GM21529 (cell line): ENCODE measurements around the gene RPS14.

ENCODE experiments used
- ATAC-seq: cut with Tn5 transposase; IDR thresholded peaks from one replicate; pipeline ENCODE4 v1.9.1; 2021; ENCODE audit not compliant: unreplicated experiment

The RPS14 gene

DNA sequence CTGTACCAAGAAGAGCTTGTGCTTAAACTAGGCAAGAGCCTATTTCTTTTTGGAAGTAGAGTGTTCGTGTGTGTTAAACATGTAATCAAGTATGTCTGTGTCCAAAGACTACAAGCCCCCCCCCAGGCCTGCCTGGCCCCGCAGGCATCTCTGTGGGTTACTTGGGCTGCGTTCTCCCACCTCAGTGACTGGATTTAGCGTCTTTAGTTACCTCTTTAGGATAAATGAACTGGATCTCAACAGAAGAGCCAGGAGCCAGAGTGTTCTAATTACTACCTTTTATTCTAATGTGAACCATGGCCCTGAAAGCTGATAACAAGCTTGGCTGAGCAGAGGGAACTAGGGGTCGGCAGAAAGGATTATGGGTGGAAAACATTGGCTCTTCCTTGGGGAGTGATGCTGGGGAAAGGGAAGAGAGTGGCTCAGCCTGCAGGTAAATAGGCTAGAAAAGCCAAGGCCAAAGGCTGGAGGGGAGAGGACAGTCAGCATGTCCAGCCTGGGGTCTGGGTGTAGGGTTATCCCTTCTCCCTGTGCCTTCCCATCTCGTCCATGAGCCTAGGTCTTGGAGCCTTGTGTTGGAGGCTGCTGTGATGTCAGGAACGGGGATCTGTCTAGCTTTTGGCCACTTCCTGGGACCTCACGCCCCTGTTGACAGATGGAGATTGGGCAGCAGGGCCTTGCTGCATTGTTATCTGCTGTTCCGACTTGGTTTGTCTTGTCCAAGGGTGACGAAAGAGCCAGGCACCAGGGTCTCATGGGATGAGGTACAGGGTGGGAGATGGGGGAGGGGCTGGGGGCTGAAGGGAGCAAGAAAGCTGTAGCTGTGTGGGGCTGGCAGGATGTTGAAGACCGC lies 47.9 kb downstream of the RPS14 start:
- no peak for ATAC-seq

DNA sequence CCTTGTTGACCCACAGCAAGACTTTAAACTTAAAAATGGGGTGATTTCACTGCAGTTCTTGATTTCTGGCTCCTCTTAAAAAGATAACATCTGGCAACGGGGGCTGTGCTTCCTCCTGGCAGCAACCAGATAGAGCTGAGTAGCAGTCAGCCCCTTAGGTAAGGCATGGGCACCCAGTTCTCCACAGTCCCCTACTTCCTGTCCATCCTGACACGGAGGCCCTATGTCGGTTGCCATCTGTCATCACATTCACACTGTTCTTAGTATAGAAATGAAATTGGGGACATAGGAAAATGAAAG lies 48.5 kb downstream of the RPS14 start:
- no peak for ATAC-seq

DNA sequence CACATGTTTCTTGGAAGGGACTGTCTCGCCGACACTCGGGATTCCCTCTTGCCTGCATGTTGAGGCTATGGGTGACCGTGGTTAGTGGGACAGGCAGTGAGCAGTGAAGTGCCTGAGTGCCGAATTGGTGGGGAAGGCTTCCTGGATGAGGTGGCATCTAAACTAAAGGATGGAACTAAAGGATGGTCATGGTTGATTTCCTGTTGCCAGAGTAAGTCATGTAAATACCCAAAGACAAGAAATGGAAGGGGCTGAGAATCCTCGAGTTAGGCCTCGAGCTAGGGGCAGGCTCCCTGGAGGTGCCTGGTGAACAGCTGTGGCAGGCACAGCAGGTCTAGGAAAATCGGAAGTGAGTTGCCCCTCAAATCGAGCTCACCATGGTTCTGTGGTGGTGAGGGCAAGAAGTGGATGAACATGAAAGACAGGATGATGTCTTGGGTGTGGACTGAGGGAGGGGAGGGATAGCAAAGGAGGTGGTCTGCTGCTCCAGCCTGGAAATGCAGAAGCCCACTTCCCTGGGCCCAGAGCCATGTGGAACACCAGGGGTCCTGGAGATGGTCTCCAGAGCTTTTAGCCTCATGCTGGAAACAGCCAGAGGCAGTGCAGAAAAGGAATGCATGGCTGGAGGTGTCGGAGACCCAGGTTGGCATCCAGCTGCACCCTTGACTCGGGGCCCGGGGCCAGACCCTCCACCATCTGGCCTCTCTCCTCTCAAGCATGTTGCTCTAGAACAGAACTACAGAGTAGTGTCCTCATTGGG lies 49.0 kb downstream of the RPS14 start:
- ATAC-seq, result no peak

DNA sequence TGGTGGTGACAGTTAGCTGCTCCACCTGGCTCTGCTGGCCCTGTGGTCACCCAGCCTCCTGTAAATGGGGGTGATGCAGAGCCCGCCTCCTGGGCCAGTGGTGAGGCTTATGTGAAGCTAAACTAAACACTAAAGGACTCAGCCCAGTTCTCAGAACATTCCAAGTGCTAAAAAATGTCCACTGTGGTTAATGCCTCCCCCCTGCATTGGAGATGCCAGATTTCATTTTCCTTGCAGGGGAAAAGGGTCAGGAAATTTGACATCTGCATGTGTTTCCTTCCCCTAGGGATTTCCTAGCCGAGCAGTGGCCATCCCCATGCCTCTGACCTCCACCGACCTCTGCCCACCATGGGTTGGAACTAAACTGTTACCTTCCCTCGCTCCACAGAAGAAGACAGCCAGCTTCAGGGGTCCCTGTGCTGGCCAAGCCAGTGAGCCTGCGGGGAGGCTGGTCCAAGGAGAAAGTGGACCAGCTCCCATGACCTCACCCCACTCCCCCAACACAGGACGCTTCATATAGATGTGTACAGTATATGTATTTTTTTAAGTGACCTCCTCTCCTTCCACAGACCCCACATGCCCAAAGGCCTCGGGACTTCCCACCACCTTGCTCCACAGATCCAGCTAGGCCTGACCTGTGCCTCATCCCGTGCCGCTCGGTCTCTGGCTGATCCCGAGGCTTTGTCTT lies 49.9 kb downstream of the RPS14 start:
- ATAC-seq, result no peak

DNA sequence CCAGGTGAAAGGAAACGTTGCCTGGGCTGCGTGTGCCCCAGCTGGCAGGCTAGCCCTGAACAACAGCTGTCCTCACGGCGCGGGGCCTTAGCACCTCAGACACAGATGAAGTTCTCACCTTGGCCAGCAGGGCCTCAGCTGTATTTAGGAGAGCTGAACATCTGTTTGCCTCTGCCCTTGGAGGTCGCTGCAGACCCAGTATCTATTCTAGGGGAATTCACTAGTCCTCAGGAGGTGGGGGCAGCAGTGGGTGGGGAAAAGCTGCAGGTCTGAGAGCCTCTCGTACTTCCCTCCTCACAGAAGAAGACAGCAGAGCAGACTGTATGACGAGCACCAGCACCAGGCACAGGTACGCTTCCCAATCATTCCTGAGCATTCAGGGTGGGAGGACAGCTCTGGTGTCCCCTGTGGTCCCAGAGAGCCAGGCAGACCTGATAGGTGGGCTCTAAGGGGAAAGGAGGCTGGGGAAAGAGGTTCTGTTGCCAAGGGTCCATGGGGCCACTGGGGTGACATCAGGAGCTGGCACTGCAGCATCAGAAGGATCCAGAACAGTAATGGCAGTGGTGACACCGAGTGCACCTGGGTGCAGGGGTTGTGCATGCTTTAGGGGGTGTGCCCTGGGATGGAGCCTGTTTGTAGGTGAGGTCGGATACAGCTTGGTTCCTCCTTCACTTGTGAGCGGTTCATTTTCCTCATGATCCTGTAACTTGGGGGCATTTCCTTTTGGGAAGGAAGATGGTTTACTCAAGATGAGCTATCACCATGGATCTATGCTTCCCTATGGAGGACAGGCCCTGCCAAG lies 50.6 kb downstream of the RPS14 start:
- ATAC-seq, result peak; percentile 78

DNA sequence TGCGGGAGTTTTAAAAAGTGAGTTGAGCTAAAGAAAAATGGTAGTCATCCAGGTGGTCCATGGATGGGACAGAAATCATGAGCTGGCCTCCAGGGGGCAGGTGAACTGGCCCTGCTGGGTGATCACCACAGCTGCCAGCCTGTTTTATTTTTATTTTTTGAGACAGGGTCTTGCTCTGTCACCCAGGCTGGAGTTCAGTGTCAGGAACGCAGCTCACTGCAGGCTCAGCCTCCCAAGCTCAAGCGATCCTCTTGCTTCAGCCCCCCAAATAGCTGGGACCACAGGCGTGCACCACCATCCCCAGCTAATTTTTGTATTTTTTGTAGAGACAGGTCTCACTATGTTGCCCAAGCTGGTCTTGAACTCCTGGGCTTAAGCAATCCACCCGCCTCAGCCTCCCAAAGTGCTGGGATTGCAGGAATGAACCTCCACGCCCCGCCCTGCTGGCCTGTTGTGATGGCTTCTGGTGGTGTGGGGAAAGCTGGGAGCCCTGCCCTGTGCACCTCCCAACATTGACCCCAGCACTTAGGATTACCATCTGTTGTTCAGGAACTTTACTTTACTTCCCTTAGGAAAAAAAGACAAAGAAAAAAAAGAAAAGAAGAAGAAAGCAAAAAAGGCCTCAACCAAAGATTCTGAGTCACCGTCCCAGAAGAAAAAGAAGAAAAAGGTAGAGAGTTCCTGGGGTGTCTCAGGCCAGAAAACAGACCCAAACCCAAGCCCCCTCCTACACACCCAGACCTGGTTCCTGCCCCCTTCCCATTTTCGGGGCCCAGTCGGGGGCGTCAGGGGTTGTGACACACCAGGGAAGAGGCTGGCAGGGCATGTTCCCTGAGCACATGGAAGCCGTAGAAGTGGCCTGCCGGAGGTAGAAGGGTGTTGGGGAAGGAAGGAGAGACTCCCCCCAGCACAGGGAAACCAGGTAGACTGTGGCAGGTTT lies 51.5 kb downstream of the RPS14 start:
- no peak for ATAC-seq

DNA sequence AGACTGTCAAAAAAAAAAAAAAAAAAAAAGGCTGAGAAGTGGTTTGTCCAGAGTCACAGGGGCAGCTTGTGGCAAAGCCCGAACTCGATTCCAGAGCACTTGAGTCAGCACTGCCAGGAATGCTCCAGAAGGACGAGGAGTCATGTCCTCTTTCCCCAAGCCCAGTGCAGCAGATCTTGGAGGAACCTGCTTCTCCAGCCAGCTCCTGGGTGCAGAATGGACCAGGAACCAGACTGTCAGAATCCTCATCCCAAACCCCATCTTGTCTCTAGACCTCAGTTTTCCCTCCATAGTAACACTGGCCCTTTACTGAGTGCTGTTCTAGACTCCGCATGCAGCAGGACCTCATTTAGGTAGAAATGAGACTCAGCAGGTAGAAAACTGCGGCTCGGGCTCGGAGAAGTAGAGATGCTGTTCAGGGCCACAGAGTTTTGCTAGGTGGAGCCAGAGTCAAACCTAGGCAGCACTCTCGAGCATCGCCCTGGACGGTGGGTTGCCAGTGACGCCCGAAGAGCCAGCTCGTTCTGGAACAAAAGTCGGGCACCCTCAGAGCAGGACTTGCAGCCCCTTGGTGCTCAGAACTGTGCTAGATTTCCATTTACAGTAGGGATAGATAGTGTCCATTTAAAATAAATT lies 52.3 kb downstream of the RPS14 start:
- ATAC-seq, result no peak

DNA sequence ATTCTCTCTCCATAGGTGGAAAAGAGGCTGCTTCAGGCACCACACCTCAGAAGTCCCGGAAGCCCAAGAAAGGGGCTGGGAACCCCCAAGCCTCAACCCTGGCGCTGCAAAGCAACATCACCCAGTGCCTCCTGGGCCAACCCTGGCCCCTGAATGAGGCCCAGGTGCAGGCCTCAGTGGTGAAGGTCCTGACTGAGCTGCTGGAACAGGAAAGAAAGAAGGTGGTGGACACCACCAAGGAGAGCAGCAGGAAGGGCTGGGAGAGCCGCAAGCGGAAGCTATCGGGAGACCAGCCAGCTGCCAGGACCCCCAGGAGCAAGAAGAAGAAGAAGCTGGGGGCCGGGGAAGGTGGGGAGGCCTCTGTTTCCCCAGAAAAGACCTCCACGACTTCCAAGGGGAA lies 53.3 kb downstream of the RPS14 start:
- no peak for ATAC-seq

DNA sequence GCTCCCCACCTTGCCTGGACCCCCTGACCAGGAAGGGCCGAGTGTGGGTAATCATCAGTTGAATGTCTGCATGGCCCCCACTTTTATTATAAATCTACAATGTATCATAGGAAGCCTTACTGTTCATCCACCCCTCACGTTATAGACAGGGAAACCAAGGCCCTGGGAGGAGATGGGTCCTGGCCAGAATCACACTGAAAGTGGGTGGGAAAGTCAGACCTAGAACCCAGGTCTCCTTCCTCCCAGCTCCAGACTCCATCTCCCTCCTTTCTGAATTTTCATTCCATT lies 53.9 kb downstream of the RPS14 start:
- ATAC-seq, result no peak

DNA sequence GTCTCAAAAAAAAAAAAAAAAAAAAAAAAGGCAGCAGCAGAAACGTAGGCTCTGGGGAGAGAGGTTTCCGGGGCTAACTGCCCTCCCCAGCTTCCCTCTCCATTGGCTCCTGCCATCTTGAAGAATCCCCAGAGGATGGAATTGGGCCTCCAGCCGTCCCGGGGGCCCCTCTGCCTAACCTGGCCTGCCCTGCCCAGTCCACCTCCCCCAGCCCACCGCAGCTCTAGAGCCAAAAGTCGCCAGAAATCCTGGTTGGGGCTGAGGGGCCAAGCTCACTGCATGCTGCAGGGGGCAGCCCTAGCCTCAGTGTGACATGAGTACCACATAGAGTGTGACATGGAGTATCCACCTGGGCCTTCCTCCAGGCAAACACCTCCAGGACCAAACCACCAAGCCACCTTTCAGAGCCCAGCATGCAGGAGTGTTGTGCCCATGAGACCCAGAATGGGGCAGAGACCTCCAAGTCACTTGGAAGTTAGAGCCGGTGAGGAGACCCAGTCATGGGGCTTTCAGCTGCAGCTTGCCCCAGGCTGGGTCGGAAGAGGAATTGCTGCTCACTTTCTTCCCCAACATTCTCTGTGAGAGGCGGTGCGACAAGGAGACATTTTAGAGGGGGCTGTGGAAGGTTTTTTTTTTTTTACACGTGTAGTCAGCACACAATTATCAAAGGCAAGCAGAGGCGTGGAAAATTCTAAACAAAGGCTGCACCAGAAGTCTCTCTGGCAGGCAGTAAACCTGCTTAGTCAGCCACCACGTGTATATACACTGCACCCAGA lies 54.4 kb downstream of the RPS14 start:
- ATAC-seq, result no peak

DNA sequence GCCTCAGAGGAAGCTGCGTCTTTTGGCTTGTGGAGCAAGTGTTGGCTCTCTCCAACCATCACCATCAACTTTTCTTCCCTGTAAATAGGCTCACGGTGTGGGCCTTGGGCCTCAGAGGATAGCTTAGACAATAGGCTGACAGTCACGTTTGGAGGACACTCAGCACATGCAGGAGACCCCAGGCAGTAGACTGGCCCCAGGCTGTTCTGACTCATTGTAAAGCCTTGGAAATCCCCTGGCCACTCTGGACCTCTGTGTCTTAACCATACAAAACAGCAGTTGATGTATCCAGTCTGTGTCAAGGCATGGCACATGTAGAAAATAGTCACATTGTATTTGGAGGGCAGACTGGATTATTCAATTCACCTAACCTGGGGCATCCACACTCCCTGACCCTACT lies 55.4 kb downstream of the RPS14 start:
- no peak for ATAC-seq

DNA sequence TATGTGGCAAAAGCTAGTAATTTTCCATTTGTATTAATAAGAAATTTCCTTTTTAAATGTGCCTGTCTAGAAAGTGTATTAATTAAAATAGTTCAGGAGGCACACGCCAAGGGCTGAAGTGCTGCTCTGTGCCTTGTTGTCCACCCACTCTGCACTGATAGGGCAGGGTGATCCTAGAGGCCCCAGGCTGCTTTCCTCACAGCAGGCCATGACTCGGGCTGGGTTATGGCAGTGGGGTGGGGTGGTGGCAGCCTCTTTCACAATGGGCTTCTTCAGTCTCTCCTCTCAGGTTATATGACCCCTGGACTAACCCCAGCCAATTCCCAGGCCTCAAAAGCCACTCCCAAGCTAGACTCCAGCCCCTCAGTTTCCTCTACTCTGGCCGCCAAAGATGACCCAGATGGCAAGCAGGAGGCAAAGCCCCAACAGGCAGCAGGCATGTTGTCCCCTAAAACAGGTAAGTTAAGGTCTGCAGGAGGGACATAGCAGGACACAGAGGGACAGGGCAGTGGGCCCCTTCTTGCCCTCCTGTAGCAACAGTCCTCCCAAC lies 56.4 kb downstream of the RPS14 start:
- ATAC-seq, result no peak

DNA sequence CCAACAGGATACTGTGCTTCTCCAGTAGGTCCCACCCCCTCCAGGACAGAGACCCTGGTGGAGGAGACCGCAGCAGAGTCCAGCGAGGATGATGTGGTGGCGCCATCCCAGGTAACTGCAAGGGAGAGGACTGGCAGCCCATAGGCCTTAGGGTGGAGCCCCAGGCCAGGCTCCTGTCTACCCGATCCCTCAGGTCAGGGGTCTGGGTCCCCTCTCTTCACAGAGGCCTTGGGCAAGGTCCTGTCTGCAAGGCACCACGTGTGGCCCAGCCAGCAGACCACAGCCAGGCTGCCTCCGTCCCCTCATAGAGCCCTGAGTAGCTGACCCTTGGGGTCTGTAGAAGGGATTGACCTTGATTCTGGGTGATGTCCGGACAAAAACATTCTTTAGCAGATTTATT lies 56.9 kb downstream of the RPS14 start:
- ATAC-seq, result no peak
